Measurements from ENCODE around the gene OTOS.

Gene OTOS

GRCh38 chr2:240140511-240140910 lies at the start of gene OTOS:
Gene OTOS, minus strand, starts transcription at chr2:240140658. Its CDS starts 332 bp downstream, at chr2:240140326.
- DNase-seq: no peak

- no peak for DNase-seq
These were observed 49.2 kb upstream of the OTOS start for GRCh38 chr2:240189686-240190085.

- no peak for DNase-seq
These were observed 47.6 kb upstream of the OTOS start for GRCh38 chr2:240187989-240188590.

- no peak for DNase-seq
These were observed 45.8 kb upstream of the OTOS start for GRCh38 chr2:240186191-240186725.

GRCh38 chr2:240184656-240185055 lies 44.2 kb upstream of the OTOS start:
- no peak for DNase-seq

GRCh38 chr2:240183875-240184590 lies 43.6 kb upstream of the OTOS start:
- no peak for DNase-seq

GRCh38 chr2:240183006-240183874 lies 42.8 kb upstream of the OTOS start:
- DNase-seq: no peak

- no peak for DNase-seq
These were observed 42.0 kb upstream of the OTOS start for GRCh38 chr2:240182476-240182875.

- no peak for DNase-seq
These were observed 41.5 kb upstream of the OTOS start for GRCh38 chr2:240182001-240182400.

- DNase-seq: no peak
These were observed 39.6 kb upstream of the OTOS start for GRCh38 chr2:240179941-240180666.

- no peak for DNase-seq
These were observed 38.8 kb upstream of the OTOS start for GRCh38 chr2:240179186-240179815.

GRCh38 chr2:240178564-240178963 lies 38.1 kb upstream of the OTOS start:
- no peak for DNase-seq

- no peak for DNase-seq
These were observed 34.0 kb upstream of the OTOS start for GRCh38 chr2:240174496-240174895.

- DNase-seq: no peak
These were observed 31.8 kb upstream of the OTOS start for GRCh38 chr2:240172071-240172895.

GRCh38 chr2:240170883-240171282 lies 30.4 kb upstream of the OTOS start:
- DNase-seq: no peak

GRCh38 chr2:240170354-240170735 lies 29.9 kb upstream of the OTOS start:
- no peak for DNase-seq

- no peak for DNase-seq
These were observed 29.3 kb upstream of the OTOS start for GRCh38 chr2:240169486-240170353.

GRCh38 chr2:240168546-240169361 lies 28.3 kb upstream of the OTOS start:
- no peak for DNase-seq

GRCh38 chr2:240168041-240168440 lies 27.6 kb upstream of the OTOS start:
- DNase-seq: no peak

GRCh38 chr2:240167588-240167880 lies 27.1 kb upstream of the OTOS start:
- no peak for DNase-seq
